ENCODE measurements around the gene SRPX.

- TF ChIP-seq CTCF (IDR thresholded peaks at IDR 0.05; ENCODE audit: low read length) (no peak), EZH2 (IDR thresholded peaks at IDR 0.05; ENCODE audit: borderline replicate concordance, low read length) (no peak)
These were observed at the start of gene SRPX for GRCh38 chrX:38220415-38221390.

All from OCI-LY1 (cell line).